Fibroblast of the conjunctiva (primary cell): ENCODE data around the gene RCAN3.
"Not testable (repeated sequence)": the region's sequence is repeated elsewhere in the genome, so short reads cannot be mapped to it uniquely, and the experiment has no call there.

ENCODE experiments used
- DNase-seq: peaks from one replicate; pipeline ENCODE4 v3.0.0-alpha.2; 2010; ENCODE audit warnings: low read depth

Gene RCAN3

GRCh38 chr1:24514946-24515345, 12.3 kb downstream of the RCAN3 start:
- DNase-seq: no peak

- not testable (repeated sequence) for DNase-seq
Observed at GRCh38 chr1:24515671-24516209, 13.1 kb downstream of the RCAN3 start.

- DNase-seq: no peak
Observed at GRCh38 chr1:24516506-24516905, 13.9 kb downstream of the RCAN3 start.

GRCh38 chr1:24517898-24518297, 15.3 kb downstream of the RCAN3 start:
- no peak for DNase-seq

- not testable (repeated sequence) for DNase-seq
Observed at GRCh38 chr1:24520282-24520681, 17.6 kb downstream of the RCAN3 start.

- no peak for DNase-seq
Observed at GRCh38 chr1:24525606-24526005, 23.0 kb downstream of the RCAN3 start.

- no peak for DNase-seq
Observed at GRCh38 chr1:24526045-24526444, 23.4 kb downstream of the RCAN3 start.

GRCh38 chr1:24526940-24527542, 24.4 kb downstream of the RCAN3 start:
- no peak for DNase-seq

- no peak for DNase-seq
Observed at GRCh38 chr1:24528744-24529143, 26.1 kb downstream of the RCAN3 start.

GRCh38 chr1:24529292-24529691, 26.7 kb downstream of the RCAN3 start:
- not testable (repeated sequence) for DNase-seq

- no peak for DNase-seq
Observed at GRCh38 chr1:24535021-24535424, 32.4 kb downstream of the RCAN3 start.

GRCh38 chr1:24535778-24536177, 33.1 kb downstream of the RCAN3 start:
- DNase-seq: no peak

- DNase-seq: no peak
Observed at GRCh38 chr1:24536391-24536840, 33.8 kb downstream of the RCAN3 start.

GRCh38 chr1:24540051-24540905, 37.6 kb downstream of the RCAN3 start:
- no peak for DNase-seq

GRCh38 chr1:24540906-24541710, 38.5 kb downstream of the RCAN3 start:
- DNase-seq: peak; percentile 29

- no peak for DNase-seq
Observed at GRCh38 chr1:24541711-24542346, 39.2 kb downstream of the RCAN3 start.

GRCh38 chr1:24544239-24544638, 41.6 kb downstream of the RCAN3 start:
- DNase-seq: no peak

- no peak for DNase-seq
Observed at GRCh38 chr1:24545662-24546061, 43.0 kb downstream of the RCAN3 start.

- no peak for DNase-seq
Observed at GRCh38 chr1:24547195-24547594, 44.6 kb downstream of the RCAN3 start.

GRCh38 chr1:24548070-24548469, 45.4 kb downstream of the RCAN3 start:
- no peak for DNase-seq

GRCh38 chr1:24549210-24549609, 46.6 kb downstream of the RCAN3 start:
- DNase-seq: not testable (repeated sequence)
